Cardiac atrium fibroblast (primary cell): ENCODE results near the gene ESPN. TPM values are rescaled to one million over a fixed set of nuclear protein-coding genes. Genes with fewer than 3 reads are reported as not detected.

Experiments
- total RNA-seq: library from RNA; depleted of rRNA; stranded (reverse); fragments of >200 nt; gene quantifications from 2 replicates; pipeline ENCODE4 v1.2.3, GENCODE V29; 2015

ESPN gene
- total RNA-seq = 0.18 TPM in 1 of 2 replicates, not detected in the other

DNA sequence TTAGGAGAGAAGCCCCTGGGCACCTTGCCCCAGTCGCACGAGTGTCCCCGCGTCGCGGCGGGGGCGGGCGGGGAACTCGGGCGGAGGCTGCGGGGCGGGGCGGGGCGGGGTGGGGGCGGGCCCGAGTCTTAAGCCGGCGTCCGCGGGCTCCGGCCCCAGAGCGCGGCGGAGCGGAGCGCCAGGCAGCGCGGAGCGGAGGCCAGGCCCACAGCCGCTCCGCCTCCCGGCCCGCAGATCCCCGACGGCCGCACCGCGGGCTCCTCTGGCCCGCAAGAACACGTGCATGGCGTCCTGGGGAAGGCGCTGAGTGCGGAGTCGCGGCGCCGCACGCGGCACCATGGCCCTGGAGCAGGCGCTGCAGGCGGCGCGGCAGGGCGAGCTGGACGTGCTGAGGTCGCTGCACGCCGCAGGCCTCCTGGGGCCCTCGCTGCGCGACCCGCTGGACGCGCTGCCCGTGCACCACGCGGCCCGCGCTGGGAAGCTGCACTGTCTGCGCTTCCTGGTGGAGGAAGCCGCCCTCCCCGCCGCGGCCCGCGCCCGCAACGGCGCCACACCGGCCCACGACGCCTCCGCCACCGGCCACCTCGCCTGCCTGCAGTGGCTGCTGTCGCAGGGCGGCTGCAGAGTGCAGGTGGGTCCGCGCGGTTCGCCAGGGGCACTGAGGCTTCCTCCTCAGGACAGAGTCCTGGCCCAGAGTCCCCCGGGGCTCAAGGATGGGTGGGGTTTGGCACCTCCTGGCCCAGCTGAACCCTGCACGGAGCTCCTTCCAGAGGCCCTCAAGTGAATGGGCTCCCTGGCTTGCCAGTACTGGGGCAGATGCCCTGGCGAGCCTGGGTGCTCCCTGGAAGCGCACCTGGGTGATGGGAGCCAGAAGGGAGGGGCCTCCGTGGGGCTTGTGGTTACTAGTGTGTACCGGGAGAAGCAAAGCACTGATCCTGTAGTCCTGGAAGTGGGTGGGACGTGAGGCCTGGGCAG lies at the start of gene ESPN:
Gene ESPN, plus strand, starts transcription at position 158 of the 975 bp plus-strand sequence. Its CDS starts 180 bp downstream, at position 338.

GRCh38 chr1:6393400-6394187 lies 31.0 kb upstream of the ESPN start, which contains the start of gene ACOT7:
TSS of gene ACOT7 (minus strand) at chr1:6393767. CDS start at chr1:6393399, 368 bp downstream.

GRCh38 chr1:6419804-6420453 lies 4.6 kb upstream of the ESPN start, which contains the start of gene HES2:
TSS of gene HES2 (minus strand) at chr1:6419919. CDS start at chr1:6419820, 99 bp downstream.

GRCh38 chr1:6466023-6466422 lies 41.4 kb downstream of the ESPN start, which contains the start of gene TNFRSF25:
TSS of gene TNFRSF25 (minus strand) at chr1:6466173. CDS start at chr1:6466107, 66 bp downstream.

DNA sequence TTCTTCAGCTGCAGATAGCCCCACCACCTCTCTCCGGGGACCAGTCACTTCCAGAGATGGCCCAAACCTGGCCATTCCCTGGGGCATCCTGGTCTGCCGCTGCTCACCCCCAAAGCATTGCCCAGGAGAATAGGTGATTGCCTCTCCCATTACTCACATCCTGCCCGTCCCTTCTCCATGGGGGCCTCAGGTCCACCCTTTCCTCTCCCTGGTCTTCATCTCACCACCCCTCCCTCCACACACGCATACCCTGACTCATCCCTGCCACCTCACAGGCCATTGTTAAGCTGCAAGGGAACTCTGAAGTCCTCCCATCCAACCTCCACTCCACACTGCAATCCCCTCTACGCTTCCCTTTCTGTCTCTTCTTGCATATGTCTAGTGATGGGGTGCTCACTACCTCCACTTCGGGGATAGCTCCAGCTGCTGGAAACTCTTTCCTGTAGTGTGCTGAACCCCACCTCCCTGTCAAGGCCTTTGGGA lies 66.9 kb downstream of the ESPN start, which contains the start of gene PLEKHG5:
Gene PLEKHG5, minus strand, starts transcription at position 188 of the 483 bp plus-strand sequence. CDS start 14,096 bp downstream, outside the sequence.

Other genes starting within 250 kb of the ESPN start
- gene CHD5, start 244.5 kb upstream of the ESPN start, total RNA-seq = 0.16 TPM in 1 of 2 replicates, not detected in the other
- gene RPL22, start 225.2 kb upstream of the ESPN start, total RNA-seq = 134 and 153 TPM in 2 replicates
- 1.8 and 4.2 TPM in 2 replicates for gene RNF207, start 218.7 kb upstream of the ESPN start, total RNA-seq
- 58.9 and 64.5 TPM in 2 replicates for gene ICMT, start 188.8 kb upstream of the ESPN start, total RNA-seq
- not detected in 2 replicates for gene HES3, start 180.6 kb upstream of the ESPN start, total RNA-seq
- 7.9 and 9.2 TPM in 2 replicates for gene GPR153, start 163.7 kb upstream of the ESPN start, total RNA-seq
- 27.8 and 37.9 TPM in 2 replicates for gene ACOT7, start 31.0 kb upstream of the ESPN start, total RNA-seq
- gene HES2, start 4.9 kb upstream of the ESPN start, total RNA-seq = 0.49 and 3.1 TPM in 2 replicates
- 5.1 and 5.7 TPM in 2 replicates for gene TNFRSF25, start 41.4 kb downstream of the ESPN start, total RNA-seq
- 7.8 and 9.2 TPM in 2 replicates for gene PLEKHG5, start 66.9 kb downstream of the ESPN start, total RNA-seq
- gene NOL9, start 129.7 kb downstream of the ESPN start, total RNA-seq = 13.6 and 16.1 TPM in 2 replicates
- gene TAS1R1, start 130.5 kb downstream of the ESPN start, total RNA-seq = not detected in 2 replicates
- gene ZBTB48, start 155.2 kb downstream of the ESPN start, total RNA-seq = 11.3 and 12.6 TPM in 2 replicates
- 37.7 and 39.5 TPM in 2 replicates for gene KLHL21, start 178.1 kb downstream of the ESPN start, total RNA-seq
- 8.8 and 10.2 TPM in 2 replicates for gene PHF13, start 189.0 kb downstream of the ESPN start, total RNA-seq
- 13.4 and 19.3 TPM in 2 replicates for gene THAP3, start 200.1 kb downstream of the ESPN start, total RNA-seq